ELR (cell line): ENCODE results near the gene GNRH2.
A peak's percentile ranks its signal among the peaks of the same experiment; 100 is the strongest.
"Not testable (repeated sequence)": the region's sequence is repeated elsewhere in the genome, so short reads cannot be mapped to it uniquely, and the experiment has no call there.

Experiments used
- DNase-seq: peaks from one replicate; pipeline ENCODE4 v3.0.0-alpha.2; 2015; ENCODE audit warnings: low read depth

The GNRH2 gene

GRCh38 chr20:3043322-3043721, at the start of gene GNRH2:
Gene GNRH2 (plus strand): TSS chr20:3043622. CDS start chr20:3044415, 793 bp downstream.
- no peak for DNase-seq

- DNase-seq: no peak
Observed at GRCh38 chr20:2995796-2996195, 47.6 kb upstream of the GNRH2 start.

GRCh38 chr20:2998728-2999127, 44.7 kb upstream of the GNRH2 start:
- no peak for DNase-seq

- DNase-seq: peak; percentile 75
Observed at GRCh38 chr20:3000852-3001523, 42.4 kb upstream of the GNRH2 start.

- DNase-seq: no peak
Observed at GRCh38 chr20:3003416-3003815, 40.0 kb upstream of the GNRH2 start.

- DNase-seq: peak; percentile 59
Observed at GRCh38 chr20:3010985-3011723, 32.3 kb upstream of the GNRH2 start.

GRCh38 chr20:3011752-3012151, 31.7 kb upstream of the GNRH2 start:
- no peak for DNase-seq

- DNase-seq: no peak
Observed at GRCh38 chr20:3013771-3014170, 29.7 kb upstream of the GNRH2 start.

- no peak for DNase-seq
Observed at GRCh38 chr20:3014179-3014578, 29.2 kb upstream of the GNRH2 start.

- peak; percentile 6 for DNase-seq
Observed at GRCh38 chr20:3014662-3015061, 28.8 kb upstream of the GNRH2 start.

GRCh38 chr20:3015302-3015701, 28.1 kb upstream of the GNRH2 start:
- DNase-seq: not testable (repeated sequence)

- DNase-seq: no peak
Observed at GRCh38 chr20:3021327-3021726, 22.1 kb upstream of the GNRH2 start.

GRCh38 chr20:3021777-3022176, 21.6 kb upstream of the GNRH2 start:
- DNase-seq: no peak

GRCh38 chr20:3022559-3023490, 20.6 kb upstream of the GNRH2 start:
- DNase-seq: not testable (repeated sequence)

- no peak for DNase-seq
Observed at GRCh38 chr20:3027987-3028386, 15.4 kb upstream of the GNRH2 start.

- no peak for DNase-seq
Observed at GRCh38 chr20:3031524-3032147, 11.8 kb upstream of the GNRH2 start.

GRCh38 chr20:3032624-3033023, 10.8 kb upstream of the GNRH2 start:
- DNase-seq: no peak

- no peak for DNase-seq
Observed at GRCh38 chr20:3037654-3038053, 5.8 kb upstream of the GNRH2 start.

GRCh38 chr20:3038454-3038853, 5.0 kb upstream of the GNRH2 start:
- DNase-seq: no peak

GRCh38 chr20:3039426-3039825, 4.0 kb upstream of the GNRH2 start:
- no peak for DNase-seq

GRCh38 chr20:3040086-3040485, 3.3 kb upstream of the GNRH2 start:
- DNase-seq: no peak

- DNase-seq: no peak
Observed at GRCh38 chr20:3041854-3042409, 1.5 kb upstream of the GNRH2 start.
